Peyer's patch (tissue), 4 donors: ENCODE results near the gene UTS2B.

Experiments
- POLR2A ChIP-seq, 2 donors: fragments of 450-650 bp; IDR thresholded peaks; one replicate each; pipeline ENCODE4 v1.5.1; 2017; ENCODE audit warnings: antibody characterized with exemption in 2 of 2, mild to moderate bottlenecking in 2 of 2, moderate library complexity in 2 of 2
- TF ChIP-seq, protein P1 (sequence below), 6 experiments: fragments of 450-650 bp in 4 of 6; fragments of 200-600 bp in 2 of 6; sonication (generic) in 1 of 6; IDR thresholded peaks; one replicate each; pipeline ENCODE4 v1.5.1; 2017 to 2019; ENCODE audit warnings: antibody characterized with exemption in 6 of 6, mild to moderate bottlenecking in 3 of 6, moderate library complexity in 1 of 6

DNA sequence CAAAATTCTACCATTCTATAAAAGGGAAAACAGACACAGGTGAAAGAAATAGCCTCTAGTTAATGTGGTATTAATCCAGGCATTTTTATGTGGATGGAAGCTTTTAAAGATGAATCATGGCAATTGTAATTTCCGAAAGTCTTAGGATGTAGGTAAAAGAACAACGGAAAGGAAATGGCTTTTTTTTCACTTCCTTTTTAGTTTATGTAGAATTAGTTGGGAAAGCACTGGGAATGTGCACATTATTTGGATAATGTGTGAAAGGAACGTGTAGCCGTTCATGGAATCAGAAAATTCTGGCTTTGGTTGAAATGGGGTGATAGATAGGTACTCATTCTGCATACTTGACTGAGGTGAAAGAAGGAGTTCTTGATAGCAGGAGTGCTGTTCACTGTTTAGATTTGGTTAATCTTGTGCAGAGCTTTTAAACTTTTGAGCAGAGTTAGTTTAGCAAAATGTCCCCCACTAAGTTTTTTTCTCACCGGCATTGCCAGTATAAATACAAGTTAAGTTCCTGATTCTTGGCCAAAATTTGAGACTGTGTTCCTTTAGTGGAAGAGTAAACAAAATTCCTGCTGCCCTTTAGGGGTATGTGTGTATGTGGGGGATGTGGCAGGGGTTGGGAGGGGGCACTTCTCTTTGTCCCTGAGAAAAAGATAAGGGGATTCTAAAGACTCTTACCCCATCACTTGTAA lies 20.2 kb upstream of the UTS2B start:
- TF ChIP-seq, protein P1, sequence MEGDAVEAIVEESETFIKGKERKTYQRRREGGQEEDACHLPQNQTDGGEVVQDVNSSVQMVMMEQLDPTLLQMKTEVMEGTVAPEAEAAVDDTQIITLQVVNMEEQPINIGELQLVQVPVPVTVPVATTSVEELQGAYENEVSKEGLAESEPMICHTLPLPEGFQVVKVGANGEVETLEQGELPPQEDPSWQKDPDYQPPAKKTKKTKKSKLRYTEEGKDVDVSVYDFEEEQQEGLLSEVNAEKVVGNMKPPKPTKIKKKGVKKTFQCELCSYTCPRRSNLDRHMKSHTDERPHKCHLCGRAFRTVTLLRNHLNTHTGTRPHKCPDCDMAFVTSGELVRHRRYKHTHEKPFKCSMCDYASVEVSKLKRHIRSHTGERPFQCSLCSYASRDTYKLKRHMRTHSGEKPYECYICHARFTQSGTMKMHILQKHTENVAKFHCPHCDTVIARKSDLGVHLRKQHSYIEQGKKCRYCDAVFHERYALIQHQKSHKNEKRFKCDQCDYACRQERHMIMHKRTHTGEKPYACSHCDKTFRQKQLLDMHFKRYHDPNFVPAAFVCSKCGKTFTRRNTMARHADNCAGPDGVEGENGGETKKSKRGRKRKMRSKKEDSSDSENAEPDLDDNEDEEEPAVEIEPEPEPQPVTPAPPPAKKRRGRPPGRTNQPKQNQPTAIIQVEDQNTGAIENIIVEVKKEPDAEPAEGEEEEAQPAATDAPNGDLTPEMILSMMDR (IDR thresholded peaks at IDR 0.05): no peak
- TF ChIP-seq POLR2A (IDR thresholded peaks at IDR 0.05): no peak
